GM19463 (cell line): ENCODE results near the gene GABRB2.
"Not testable (repeated sequence)": the region's sequence is repeated elsewhere in the genome, so short reads cannot be mapped to it uniquely, and the experiment has no call there.

Experiments
- ATAC-seq: cut with Tn5 transposase; IDR thresholded peaks from one replicate; pipeline ENCODE4 v1.9.1; 2021; ENCODE audit warnings: mild to moderate bottlenecking, moderate library complexity; ENCODE audit not compliant: unreplicated experiment

GABRB2 gene

DNA sequence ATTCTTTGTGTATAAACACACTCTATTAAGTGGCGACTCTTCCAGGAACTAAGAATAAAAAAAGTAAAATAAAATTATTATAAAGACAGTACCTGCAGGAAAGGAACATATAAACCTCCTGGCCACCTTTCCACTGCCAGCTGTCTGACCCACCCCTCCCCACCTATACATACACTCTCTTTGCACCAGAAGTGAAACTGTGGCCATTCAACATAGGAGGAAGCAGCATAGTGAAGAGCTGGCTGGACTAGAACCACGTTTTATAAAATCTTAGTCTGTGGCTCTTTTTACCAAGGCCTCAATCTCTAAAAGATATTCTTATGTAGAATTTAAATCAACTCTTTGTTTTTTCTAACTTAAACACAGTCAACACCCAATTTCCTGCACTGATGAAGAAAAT is 289.6 kb downstream of the GABRB2 start:
- no peak for ATAC-seq

- ATAC-seq, result not testable (repeated sequence)
Observed at GRCh38 chr5:161252955-161253354, 293.6 kb downstream of the GABRB2 start.

DNA sequence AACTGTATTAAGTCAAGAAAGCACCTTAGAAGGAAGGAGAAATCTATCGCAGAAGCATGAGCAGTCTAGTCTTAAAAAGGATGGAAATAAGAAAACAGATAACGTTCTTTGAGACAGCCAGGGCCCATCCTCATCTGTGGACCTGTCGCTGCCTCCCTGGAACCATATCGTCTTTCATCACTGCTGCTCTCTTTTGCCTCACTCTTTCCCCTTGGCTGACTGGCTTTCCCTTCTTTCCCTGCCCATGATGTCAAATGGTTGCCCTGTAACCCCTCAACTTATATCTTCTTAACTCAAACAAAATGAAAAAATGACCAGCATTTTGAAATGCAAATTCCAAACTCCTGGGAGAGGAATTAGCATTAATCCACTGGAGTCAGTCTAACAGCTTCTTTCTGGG is 299.8 kb downstream of the GABRB2 start:
- ATAC-seq, result no peak

- ATAC-seq, result not testable (repeated sequence)
Observed at GRCh38 chr5:161245846-161246245, 300.7 kb downstream of the GABRB2 start.
